Vagina (tissue), 2 donors: ENCODE data around the gene H2AZ2. TPM values are rescaled to one million over a fixed set of nuclear protein-coding genes. Genes with fewer than 3 reads are reported as not detected.
"Not testable (repeated sequence)": the region's sequence is repeated elsewhere in the genome, so short reads cannot be mapped to it uniquely, and the experiment has no call there.

Experiments used
- DNase-seq, 2 donors: peaks; one replicate each; pipeline ENCODE4 v3.0.0-alpha.2; 2017; ENCODE audit errors: extremely low spot score in 2 of 2
- H3K27ac ChIP-seq: fragments of 200-600 bp; sonication (generic); one replicate; pipeline ENCODE4 v1.5.1; 2019
- H3K27me3 ChIP-seq: fragments of 200-600 bp; sonication (generic); one replicate; pipeline ENCODE4 v1.5.1; 2019
- H3K36me3 ChIP-seq, 2 donors: fragments of 200-600 bp; sonication (generic); one replicate each; pipeline ENCODE4 v1.5.1; 2017 to 2019
- H3K4me1 ChIP-seq: fragments of 200-600 bp; sonication (generic); one replicate; pipeline ENCODE4 v1.5.1; 2019
- H3K4me3 ChIP-seq, 2 donors: fragments of 200-600 bp; sonication (generic); 1 replicate in 1 of 2; 2 replicates in 1 of 2; pipeline ENCODE4 v1.5.1; 2016 to 2019
- H3K9me3 ChIP-seq: fragments of 200-600 bp; sonication (generic); one replicate; pipeline ENCODE4 v1.5.1; 2019
- POLR2A ChIP-seq, 2 donors: fragments of 450-650 bp; IDR thresholded peaks; one replicate each; pipeline ENCODE4 v1.6.1; 2017; ENCODE audit warnings: antibody characterized with exemption in 2 of 2, mild to moderate bottlenecking in 2 of 2, moderate library complexity in 2 of 2
- POLR2AphosphoS5 ChIP-seq, 2 donors: sonication (generic); formaldehyde crosslinking; IDR thresholded peaks; one replicate each; pipeline ENCODE4 v1.9.0; 2017; ENCODE audit warnings: antibody characterized with exemption in 2 of 2, mild to moderate bottlenecking in 2 of 2, low read depth in 1 of 2; ENCODE audit not compliant: insufficient read depth in 1 of 2
- intact Hi-C: fragments of 100-400 bp; cut with DNase I; formaldehyde crosslinking; loops from one replicate; pipeline ENCODE4 v1.15.1; 2023
- total RNA-seq: library from RNA; depleted of rRNA; stranded (reverse); fragments of >200 nt; gene quantifications from one replicate; pipeline ENCODE4 v1.2.3, GENCODE V29; 2016
- TF ChIP-seq, protein P1 (sequence below), 3 experiments: fragments of 450-650 bp in 2 of 3; fragments of 200-600 bp in 1 of 3; sonication (generic) in 1 of 3; IDR thresholded peaks; one replicate each; pipeline ENCODE4 v1.5.1; 2017 to 2019; ENCODE audit warnings: antibody characterized with exemption in 3 of 3, mild to moderate bottlenecking in 2 of 3, moderate library complexity in 2 of 3

H2AZ2 gene
- total RNA-seq, 1 donor from 2014 or later = 97.5 TPM

DNA sequence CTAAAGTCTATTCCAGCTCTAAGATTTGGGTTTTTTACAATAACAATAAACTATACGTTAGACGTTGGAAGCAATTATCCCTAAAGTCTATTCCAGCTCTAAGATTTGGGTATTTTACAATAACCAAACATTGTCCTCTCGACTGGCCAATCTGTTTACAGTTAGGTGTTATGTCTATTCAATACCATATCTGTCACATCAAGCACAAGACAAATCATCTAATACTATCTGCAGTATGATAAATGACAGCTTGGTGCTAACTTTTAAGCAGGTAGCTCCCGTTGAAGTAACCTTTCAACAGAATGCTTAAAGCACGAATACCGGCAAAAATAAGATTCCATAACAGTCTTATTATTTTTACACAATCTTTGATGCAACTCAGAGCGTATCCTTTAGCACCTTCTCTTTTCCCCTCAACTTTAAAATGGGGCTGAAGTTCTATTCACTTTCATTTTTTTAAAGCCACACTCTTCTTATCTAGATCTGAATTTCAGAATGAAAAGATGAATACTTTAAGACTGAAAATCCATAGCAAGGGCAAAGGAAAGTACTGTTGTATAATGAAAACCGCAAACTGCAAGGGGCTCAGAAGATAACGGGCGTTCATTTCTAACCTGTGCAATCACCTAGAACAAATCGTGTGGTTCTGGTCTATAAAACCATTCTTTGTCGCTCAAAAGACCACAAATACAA is 925 bp downstream of the H2AZ2 start:
- intact Hi-C loops = no loop called here
- no peaks in the 10 kb centered on the region for H3K27me3 ChIP-seq
- H3K36me3 ChIP-seq = no peaks in the 10 kb centered on the region
- peak overlapping the region; percentile 54 to 76 for H3K4me3 ChIP-seq
- TF ChIP-seq, protein P1, sequence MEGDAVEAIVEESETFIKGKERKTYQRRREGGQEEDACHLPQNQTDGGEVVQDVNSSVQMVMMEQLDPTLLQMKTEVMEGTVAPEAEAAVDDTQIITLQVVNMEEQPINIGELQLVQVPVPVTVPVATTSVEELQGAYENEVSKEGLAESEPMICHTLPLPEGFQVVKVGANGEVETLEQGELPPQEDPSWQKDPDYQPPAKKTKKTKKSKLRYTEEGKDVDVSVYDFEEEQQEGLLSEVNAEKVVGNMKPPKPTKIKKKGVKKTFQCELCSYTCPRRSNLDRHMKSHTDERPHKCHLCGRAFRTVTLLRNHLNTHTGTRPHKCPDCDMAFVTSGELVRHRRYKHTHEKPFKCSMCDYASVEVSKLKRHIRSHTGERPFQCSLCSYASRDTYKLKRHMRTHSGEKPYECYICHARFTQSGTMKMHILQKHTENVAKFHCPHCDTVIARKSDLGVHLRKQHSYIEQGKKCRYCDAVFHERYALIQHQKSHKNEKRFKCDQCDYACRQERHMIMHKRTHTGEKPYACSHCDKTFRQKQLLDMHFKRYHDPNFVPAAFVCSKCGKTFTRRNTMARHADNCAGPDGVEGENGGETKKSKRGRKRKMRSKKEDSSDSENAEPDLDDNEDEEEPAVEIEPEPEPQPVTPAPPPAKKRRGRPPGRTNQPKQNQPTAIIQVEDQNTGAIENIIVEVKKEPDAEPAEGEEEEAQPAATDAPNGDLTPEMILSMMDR (IDR thresholded peaks at IDR 0.05) = no peak
- TF ChIP-seq POLR2AphosphoS5 (IDR thresholded peaks at IDR 0.05; ENCODE audit: insufficient read depth in 1 of 2, low read depth in 1 of 2) (no peak), POLR2A (IDR thresholded peaks at IDR 0.05) (no peak)
- DNase-seq = no peak
- H3K27ac ChIP-seq = peak overlapping the region; percentile 96
- no peaks in the 10 kb centered on the region for H3K9me3 ChIP-seq
- H3K4me1 ChIP-seq = peaks cover 35% of the 10 kb centered on the region

DNA sequence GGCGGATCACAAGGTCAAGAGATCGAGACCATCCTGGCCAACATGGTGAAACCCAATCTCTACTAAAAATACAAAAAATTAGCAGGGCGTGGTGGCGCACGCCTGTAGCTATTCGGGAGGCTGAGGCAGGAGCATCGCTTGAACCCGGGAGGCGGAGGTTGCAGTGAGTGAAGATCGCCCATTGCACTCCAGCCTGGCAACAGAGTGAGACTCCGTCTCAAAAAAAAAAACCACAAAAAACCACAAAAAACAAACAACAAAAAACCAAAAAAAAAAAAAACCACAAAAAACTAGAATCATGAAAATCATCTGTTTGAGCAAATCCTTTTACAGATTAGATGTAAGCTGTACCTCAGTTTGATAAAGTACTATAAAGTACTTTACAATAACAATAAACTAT is 1.5 kb downstream of the H2AZ2 start:
- H3K9me3 ChIP-seq, H3K27me3 ChIP-seq, H3K36me3 ChIP-seq, intact Hi-C loops, DNase-seq: not testable (repeated sequence)
- peaks cover 35% of the 10 kb centered on the region for H3K4me1 ChIP-seq
- H3K27ac ChIP-seq = peak overlapping the region; percentile 96
- peak overlapping the region; percentile 54 to 76 for H3K4me3 ChIP-seq

DNA sequence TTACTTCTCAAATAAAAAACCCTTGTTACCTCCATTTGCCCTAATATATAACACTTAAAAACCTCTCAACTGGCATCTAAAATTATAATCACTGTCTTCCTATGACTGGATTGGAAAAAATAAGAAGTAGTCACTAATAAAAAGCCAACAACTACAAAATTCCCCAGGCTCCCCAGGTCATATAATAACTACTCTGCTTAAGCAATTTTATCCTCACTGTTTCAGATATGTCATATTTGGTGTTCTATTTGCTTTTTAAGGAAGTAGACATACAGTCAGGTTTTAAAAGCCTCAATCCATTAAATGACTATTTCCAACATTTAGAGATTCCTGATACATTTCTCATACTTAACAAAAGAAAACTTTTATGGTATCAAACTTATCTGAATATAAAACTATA is 2.4 kb downstream of the H2AZ2 start:
- Histone ChIP-seq H3K4me1 (peaks cover 35% of the 10 kb centered on the region), H3K36me3 (peaks cover 0 to 4% of the 10 kb centered on the region in 2 donors), H3K4me3 (no peak overlapping the region), H3K27me3 (no peaks in the 10 kb centered on the region), H3K9me3 (no peaks in the 10 kb centered on the region), H3K27ac (no peak overlapping the region)
- intact Hi-C loops = no loop called here
- no peak for TF ChIP-seq POLR2AphosphoS5 (IDR thresholded peaks at IDR 0.05; ENCODE audit: insufficient read depth in 1 of 2, low read depth in 1 of 2)
- TF ChIP-seq, protein P1 (IDR thresholded peaks at IDR 0.05) = no peak
- no peak for TF ChIP-seq POLR2A (IDR thresholded peaks at IDR 0.05)
- no peak for DNase-seq

DNA sequence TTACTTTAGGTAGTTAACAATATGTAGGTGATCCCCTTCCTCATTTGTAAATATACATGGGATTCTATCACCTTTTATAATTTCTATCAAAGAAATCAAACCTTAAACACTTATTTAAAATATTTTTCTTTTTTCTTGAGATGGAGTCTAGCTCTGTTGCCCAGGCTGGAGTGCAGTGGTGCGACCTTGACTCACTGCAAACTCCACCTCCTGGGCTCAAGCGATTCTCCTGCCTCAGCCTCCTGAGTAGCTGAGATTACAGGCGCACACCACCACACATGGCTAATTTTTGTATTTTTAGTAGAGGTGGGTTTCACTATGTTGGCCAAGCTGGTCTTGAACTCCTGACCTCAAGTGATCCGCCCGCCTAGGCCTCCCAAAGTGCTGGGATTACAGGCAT is 4.4 kb downstream of the H2AZ2 start:
- H3K27ac ChIP-seq, DNase-seq, H3K9me3 ChIP-seq, H3K27me3 ChIP-seq, H3K4me3 ChIP-seq: not testable (repeated sequence)
- H3K4me1 ChIP-seq = peaks cover 35% of the 10 kb centered on the region
- intact Hi-C loops = loop anchor here (5.0 kb wide), 1 partner anchor 96 kb away; the partner anchor contains the start of gene ZMIZ2
- peaks cover 0 to 23% of the 10 kb centered on the region in 2 donors for H3K36me3 ChIP-seq

DNA sequence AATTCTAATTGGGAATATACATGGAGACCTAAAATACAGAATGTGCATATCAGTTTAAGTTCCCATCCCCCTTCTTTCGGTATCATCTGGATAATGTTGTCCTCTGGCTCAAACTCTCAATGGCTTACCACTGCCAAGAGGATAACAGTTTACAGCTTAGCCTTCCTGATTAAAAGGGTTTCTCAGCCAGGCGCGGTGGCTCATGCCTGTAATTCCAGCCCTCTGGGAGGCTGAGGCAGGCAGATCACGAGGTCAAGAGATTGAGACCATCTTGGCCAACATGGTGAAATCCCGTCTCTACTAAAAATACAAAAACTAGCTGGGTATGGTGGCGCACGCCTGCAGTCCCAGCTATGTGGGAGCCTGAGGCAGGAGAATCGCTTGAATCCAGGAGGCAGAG is 5.2 kb downstream of the H2AZ2 start:
- H3K27me3 ChIP-seq, H3K9me3 ChIP-seq, H3K27ac ChIP-seq, H3K4me3 ChIP-seq, DNase-seq: not testable (repeated sequence)
- intact Hi-C loops = loop anchor here (5.0 kb wide), 1 partner anchor 95 kb away; the partner anchor contains the start of gene ZMIZ2
- H3K36me3 ChIP-seq = peaks cover 0 to 30% of the 10 kb centered on the region in 2 donors
- peaks cover 35% of the 10 kb centered on the region for H3K4me1 ChIP-seq

DNA sequence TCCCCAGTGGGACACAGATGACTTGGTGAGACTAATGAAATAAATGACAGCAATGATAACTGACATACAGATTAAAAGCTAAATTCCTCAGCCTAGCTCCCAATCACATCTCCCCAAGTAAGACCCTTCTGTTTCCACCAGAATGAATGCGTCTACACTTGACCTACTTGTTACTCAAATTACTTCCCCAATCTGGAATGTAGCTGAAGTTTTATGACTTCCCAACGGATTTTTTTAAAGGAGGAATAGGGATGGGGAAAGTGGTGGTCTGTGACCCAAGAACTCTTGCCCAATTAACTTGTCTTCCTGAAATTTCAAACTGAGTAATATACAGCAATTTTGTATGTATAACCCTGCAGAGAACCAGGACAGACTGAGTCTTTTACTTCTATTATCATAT is 9.1 kb downstream of the H2AZ2 start:
- Histone ChIP-seq H3K4me3 (no peak overlapping the region), H3K27ac (no peak overlapping the region), H3K36me3 (peaks cover 0 to 48% of the 10 kb centered on the region in 2 donors), H3K27me3 (no peaks in the 10 kb centered on the region), H3K9me3 (no peaks in the 10 kb centered on the region), H3K4me1 (peaks cover 5% of the 10 kb centered on the region)
- DNase-seq = no peak
- intact Hi-C loops = no loop called here
- TF ChIP-seq, protein P1 (IDR thresholded peaks at IDR 0.05) = no peak
- no peak for TF ChIP-seq POLR2A (IDR thresholded peaks at IDR 0.05)
- no peak for TF ChIP-seq POLR2AphosphoS5 (IDR thresholded peaks at IDR 0.05; ENCODE audit: insufficient read depth in 1 of 2, low read depth in 1 of 2)
